B cell (primary cell): ENCODE data around the gene AMZ1. TPM values are rescaled to one million over a fixed set of nuclear protein-coding genes. Genes with fewer than 3 reads are reported as not detected.
"Not testable (repeated sequence)": the region's sequence is repeated elsewhere in the genome, so short reads cannot be mapped to it uniquely, and the experiment has no call there.

Source experiments
- ATAC-seq: fragments of 200-7000 bp; cut with Tn5 transposase; one replicate; pipeline ENCODE4 v1.10.0; 2021; ENCODE audit warnings: low read depth, mild to moderate bottlenecking, moderate number of reproducible peaks, moderate library complexity
- CTCF ChIA-PET: fragments of 350-600 bp; sonication (Branson Sonifier 250); formaldehyde crosslinking; loops from one replicate; lab custom pipeline; 2021; ENCODE audit warnings: antibody characterized with exemption, inconsistent platforms; lab: Charles Lee
- POLR2A ChIA-PET: fragments of 350-600 bp; sonication (Branson Sonifier 250); formaldehyde crosslinking; loops from one replicate; lab custom pipeline; 2021; ENCODE audit warnings: antibody characterized with exemption; lab: Charles Lee
- DNase-seq: peaks from one replicate; pipeline ENCODE4 v3.0.0; 2013
- H2AFZ ChIP-seq: 2 replicates; pipeline ENCODE4 v1.6.1; 2012; ENCODE audit warnings: mild to moderate bottlenecking, low read depth, low read length; ENCODE audit not compliant: insufficient read depth, poor library complexity, severe bottlenecking
- H3K27ac ChIP-seq, 2 donors: 1 replicate in 1 of 2; 2 replicates in 1 of 2; pipeline ENCODE4 v1.5.1; 2012 to 2013; ENCODE audit warnings: low read length in 2 of 2, mild to moderate bottlenecking in 2 of 2, moderate library complexity in 1 of 2
- H3K27me3 ChIP-seq, 4 experiments: fragments of 200-600 bp in 1 of 4; sonication (generic) in 1 of 4; replicated peaks in 1 of 4; 1 replicate in 2 of 4; 2 replicates in 2 of 4; pipeline versions ENCODE4 v1.6.1 to v1.7.0; 2013 to 2016; ENCODE audit warnings: low read length in 3 of 4, mild to moderate bottlenecking in 2 of 4, mixed read lengths in 1 of 4, moderate library complexity in 1 of 4; ENCODE audit not compliant: insufficient read depth in 4 of 4, control insufficient read depth in 3 of 4; ENCODE audit errors: control extremely low read depth in 1 of 4
- H3K36me3 ChIP-seq, 2 experiments: replicated peaks in 1 of 2; 1 replicate in 1 of 2; 2 replicates in 1 of 2; pipeline versions ENCODE4 v1.6.1 to v1.7.1; 2013; ENCODE audit warnings: low read length in 1 of 2; ENCODE audit not compliant: insufficient read depth in 2 of 2, control insufficient read depth in 1 of 2; ENCODE audit errors: control extremely low read depth in 1 of 2, extremely low read depth in 1 of 2
- H3K4me1 ChIP-seq, 2 donors: fragments of 200-600 bp in 1 of 2; sonication (generic) in 1 of 2; 1 replicate in 1 of 2; 2 replicates in 1 of 2; pipeline versions ENCODE4 v1.5.1 to v1.6.1; 2013 to 2017; ENCODE audit warnings: low read length in 2 of 2; ENCODE audit not compliant: control insufficient read depth in 2 of 2, insufficient read depth in 2 of 2
- H3K4me2 ChIP-seq: replicated peaks from 2 replicates; pipeline ENCODE3; 2012; ENCODE audit warnings: mild to moderate bottlenecking, low read depth, low read length; ENCODE audit not compliant: poor library complexity, severe bottlenecking
- H3K4me3 ChIP-seq, 5 experiments: fragments of 200-600 bp in 1 of 5; sonication (generic) in 1 of 5; 1 replicate in 3 of 5; 2 replicates in 2 of 5; pipeline versions ENCODE4 v1.5.1 to v1.7.0; 2011 to 2016; ENCODE audit warnings: low read length in 4 of 5, mild to moderate bottlenecking in 4 of 5, low read depth in 2 of 5, control low read depth in 1 of 5, moderate library complexity in 1 of 5; ENCODE audit not compliant: insufficient read depth in 1 of 5; ENCODE audit errors: control extremely low read depth in 1 of 5, extremely low read depth in 1 of 5
- H3K79me2 ChIP-seq: fragments of 200-600 bp; sonication (generic); one replicate; pipeline ENCODE4 v1.6.0; 2016; ENCODE audit warnings: low read length; ENCODE audit not compliant: control insufficient read depth, insufficient read depth
- H3K9ac ChIP-seq: fragments of 200-600 bp; sonication (generic); 2 replicates; pipeline ENCODE4 v1.6.1; 2017; ENCODE audit warnings: mild to moderate bottlenecking, low read length, moderate library complexity
- H3K9me3 ChIP-seq, 3 donors: one replicate each; pipeline versions ENCODE4 v1.6.1 to v1.7.1; 2013; ENCODE audit warnings: low read length in 2 of 3; ENCODE audit not compliant: control insufficient read depth in 2 of 3, insufficient read depth in 1 of 3; ENCODE audit errors: control extremely low read depth in 1 of 3
- H4K20me1 ChIP-seq: 2 replicates; pipeline ENCODE4 v1.6.0; 2012; ENCODE audit warnings: mild to moderate bottlenecking, low read length; ENCODE audit not compliant: insufficient read depth, control insufficient read depth, poor library complexity, severe bottlenecking
- H3K27ac Mint-ChIP-seq: one replicate; pipeline ENCODE4 v1.8.0; 2021; ENCODE audit warnings: mixed read lengths
- H3K27me3 Mint-ChIP-seq: one replicate; pipeline ENCODE4 v1.8.0; 2021; ENCODE audit warnings: mixed read lengths
- H3K4me1 Mint-ChIP-seq: one replicate; pipeline ENCODE4 v1.8.0; 2021; ENCODE audit warnings: mixed read lengths
- H3K4me3 Mint-ChIP-seq: one replicate; pipeline ENCODE4 v1.8.0; 2021; ENCODE audit warnings: mixed read lengths
- H3K9me3 Mint-ChIP-seq: one replicate; pipeline ENCODE4 v1.8.0; 2022; ENCODE audit warnings: mixed read lengths; ENCODE audit not compliant: insufficient read depth
- CTCF ChIP-seq: fragments of 200-600 bp; IDR thresholded peaks from one replicate; pipeline ENCODE4 v1.8.0; 2022; ENCODE audit warnings: antibody characterized with exemption, mild to moderate bottlenecking
- EZH2 ChIP-seq: IDR thresholded peaks from 2 replicates; pipeline ENCODE4 v1.6.1; 2012; ENCODE audit warnings: borderline replicate concordance, low read depth, mild to moderate bottlenecking, moderate library complexity, low read length; ENCODE audit not compliant: insufficient read depth, poor library complexity, severe bottlenecking
- WGBS: methylation state at CpG from one replicate; pipeline ENCODE4 v1.1.5; 2013; ENCODE audit warnings: missing lambda C conversion rate; ENCODE audit not compliant: insufficient coverage; 5-methylcytosine and 5-hydroxymethylcytosine counted together
- intact Hi-C: fragments of 100-400 bp; cut with micrococcal nuclease; formaldehyde crosslinking; loops from one replicate; pipeline ENCODE4 v1.10.0; 2022
- polyA plus RNA-seq: library from polyadenylated mRNA; depleted of rRNA; stranded (reverse); fragments of >200 nt; gene quantifications from 2 replicates; pipeline ENCODE4 v1.2.3, GENCODE V29; 2012
- total RNA-seq, 2 donors: library from RNA; stranded (reverse); fragments of 120-200 nt in 1 of 2; gene quantifications; 1 replicate in 1 of 2; 2 replicates in 1 of 2; pipeline versions ENCODE4 v1.2.3 to v1.2.4, GENCODE V29; 2013 to 2022

Gene AMZ1
- total and polyA plus RNA-seq, 2 donors (not counting 1 experiment from before 2014, with no cell fraction given) = 0.73 to 13.2 TPM

- intact Hi-C loops = no loop called here
- 92% methylated on average over 10 of the region's 18 CpGs for WGBS
- H3K36me3 ChIP-seq = no peaks in the 10 kb centered on the region
- TF ChIP-seq CTCF (no peak), EZH2 (no peak)
- Mint-ChIP-seq H3K27me3 (peaks cover 27% of the 10 kb centered on the region), H3K4me1 (peaks cover 11% of the 10 kb centered on the region), H3K27ac (no peak overlapping the region), H3K9me3 (no peaks in the 10 kb centered on the region), H3K4me3 (no peak overlapping the region)
- peaks cover 17 to 21% of the 10 kb centered on the region in 2 donors for H3K4me1 ChIP-seq
- POLR2A ChIA-PET = interaction anchor here (0.7 kb wide), 1 partner anchor 14 kb away, joined by 7 read pairs; no protein-coding TSS in a partner anchor
- H3K4me3 ChIP-seq = no peak overlapping the region
- H3K4me2 ChIP-seq = no peak overlapping the region
- ATAC-seq = no peak
- H3K9me3 ChIP-seq = peaks cover 0 to 10% (median 0%) of the 10 kb centered on the region in 3 donors
- CTCF ChIA-PET = interaction anchor here (0.7 to 4.2 kb wide), 4 partner anchors 17 to 749 kb away, joined by 3 to 26 read pairs (median 3); no protein-coding TSS in a partner anchor
- H4K20me1 ChIP-seq = no peaks in the 10 kb centered on the region
- no peak overlapping the region for H3K27ac ChIP-seq
- H3K27me3 ChIP-seq = peaks cover 0 to 39% (median 20%) of the 10 kb centered on the region in 4 experiments
- no peak overlapping the region for H2AFZ ChIP-seq
- H3K9ac ChIP-seq = no peak overlapping the region
- H3K79me2 ChIP-seq = no peaks in the 10 kb centered on the region
- no peak for DNase-seq
Observed at GRCh38 chr7:2691011-2691707, 3.2 kb downstream of the AMZ1 start.

GRCh38 chr7:2691932-2692439 lies 4.0 kb downstream of the AMZ1 start:
- H4K20me1 ChIP-seq, H3K4me3 ChIP-seq, H2AFZ ChIP-seq, intact Hi-C loops, H3K4me3 Mint-ChIP-seq, H3K27ac Mint-ChIP-seq, H3K9me3 ChIP-seq, DNase-seq, H3K9me3 Mint-ChIP-seq, H3K9ac ChIP-seq, H3K27ac ChIP-seq, H3K4me2 ChIP-seq, H3K79me2 ChIP-seq, H3K36me3 ChIP-seq, POLR2A ChIA-PET, ATAC-seq: not testable (repeated sequence)
- peaks cover 0 to 32% (median 18%) of the 10 kb centered on the region in 4 experiments for H3K27me3 ChIP-seq
- Mint-ChIP-seq H3K4me1 (peaks cover 11% of the 10 kb centered on the region), H3K27me3 (peaks cover 24% of the 10 kb centered on the region)
- CTCF ChIA-PET = interaction anchor here (1.2 to 4.2 kb wide), 3 partner anchors 17 to 240 kb away, joined by 3 to 26 read pairs (median 3); no protein-coding TSS in a partner anchor
- H3K4me1 ChIP-seq = peaks cover 17 to 21% of the 10 kb centered on the region in 2 donors
- WGBS = 96% methylated on average over 18 of the region's 23 CpGs
